Panc1 (cell line): ENCODE measurements around the gene OSBPL1A.

Source experiments
- SIN3A ChIP-seq: IDR thresholded peaks from 2 replicates; pipeline ENCODE4 v1.6.1; 2012; ENCODE audit warnings: low read depth, mild to moderate bottlenecking, low read length, moderate library complexity, borderline replicate concordance; ENCODE audit not compliant: insufficient read depth
- TF ChIP-seq, protein P1 (sequence below), 2 experiments: IDR thresholded peaks; 2 replicates each; pipeline ENCODE4 v1.6.1; 2011 to 2012; ENCODE audit warnings: low read depth in 2 of 2, control low read depth in 1 of 2, low read length in 1 of 2, mild to moderate bottlenecking in 1 of 2, moderate library complexity in 1 of 2; ENCODE audit not compliant: insufficient read depth in 1 of 2
- TF ChIP-seq, protein P2 (sequence below): fragments of 450-650 bp; IDR thresholded peaks from 2 replicates; pipeline ENCODE4 v1.5.1; 2017; ENCODE audit warnings: mild to moderate bottlenecking

DNA sequence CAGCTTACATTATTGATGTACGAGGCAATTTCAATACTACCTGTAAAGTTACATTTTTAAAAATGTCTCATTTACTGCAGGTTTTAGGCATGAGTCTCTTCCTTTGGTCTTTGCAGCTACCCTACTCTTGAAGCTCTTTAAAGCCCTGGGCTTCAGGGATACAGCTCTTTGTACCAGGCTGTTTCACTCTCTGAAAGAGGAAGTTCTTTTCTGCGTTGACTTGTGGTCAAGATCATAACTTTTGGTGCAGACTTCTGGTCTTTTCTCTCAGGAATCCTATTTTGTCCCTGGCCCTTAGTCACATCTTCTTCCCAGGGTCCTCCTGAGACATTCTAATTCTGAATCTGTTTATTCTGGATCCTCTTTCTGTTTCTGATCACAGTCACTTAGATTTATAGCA is 46.2 kb upstream of the OSBPL1A start:
- TF ChIP-seq, protein P1, sequence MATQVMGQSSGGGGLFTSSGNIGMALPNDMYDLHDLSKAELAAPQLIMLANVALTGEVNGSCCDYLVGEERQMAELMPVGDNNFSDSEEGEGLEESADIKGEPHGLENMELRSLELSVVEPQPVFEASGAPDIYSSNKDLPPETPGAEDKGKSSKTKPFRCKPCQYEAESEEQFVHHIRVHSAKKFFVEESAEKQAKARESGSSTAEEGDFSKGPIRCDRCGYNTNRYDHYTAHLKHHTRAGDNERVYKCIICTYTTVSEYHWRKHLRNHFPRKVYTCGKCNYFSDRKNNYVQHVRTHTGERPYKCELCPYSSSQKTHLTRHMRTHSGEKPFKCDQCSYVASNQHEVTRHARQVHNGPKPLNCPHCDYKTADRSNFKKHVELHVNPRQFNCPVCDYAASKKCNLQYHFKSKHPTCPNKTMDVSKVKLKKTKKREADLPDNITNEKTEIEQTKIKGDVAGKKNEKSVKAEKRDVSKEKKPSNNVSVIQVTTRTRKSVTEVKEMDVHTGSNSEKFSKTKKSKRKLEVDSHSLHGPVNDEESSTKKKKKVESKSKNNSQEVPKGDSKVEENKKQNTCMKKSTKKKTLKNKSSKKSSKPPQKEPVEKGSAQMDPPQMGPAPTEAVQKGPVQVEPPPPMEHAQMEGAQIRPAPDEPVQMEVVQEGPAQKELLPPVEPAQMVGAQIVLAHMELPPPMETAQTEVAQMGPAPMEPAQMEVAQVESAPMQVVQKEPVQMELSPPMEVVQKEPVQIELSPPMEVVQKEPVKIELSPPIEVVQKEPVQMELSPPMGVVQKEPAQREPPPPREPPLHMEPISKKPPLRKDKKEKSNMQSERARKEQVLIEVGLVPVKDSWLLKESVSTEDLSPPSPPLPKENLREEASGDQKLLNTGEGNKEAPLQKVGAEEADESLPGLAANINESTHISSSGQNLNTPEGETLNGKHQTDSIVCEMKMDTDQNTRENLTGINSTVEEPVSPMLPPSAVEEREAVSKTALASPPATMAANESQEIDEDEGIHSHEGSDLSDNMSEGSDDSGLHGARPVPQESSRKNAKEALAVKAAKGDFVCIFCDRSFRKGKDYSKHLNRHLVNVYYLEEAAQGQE (IDR thresholded peaks at IDR 0.05; ENCODE audit: insufficient read depth in 1 of 2, low read depth in 2 of 2, low read length in 1 of 2), result no peak
- TF ChIP-seq, protein P2, sequence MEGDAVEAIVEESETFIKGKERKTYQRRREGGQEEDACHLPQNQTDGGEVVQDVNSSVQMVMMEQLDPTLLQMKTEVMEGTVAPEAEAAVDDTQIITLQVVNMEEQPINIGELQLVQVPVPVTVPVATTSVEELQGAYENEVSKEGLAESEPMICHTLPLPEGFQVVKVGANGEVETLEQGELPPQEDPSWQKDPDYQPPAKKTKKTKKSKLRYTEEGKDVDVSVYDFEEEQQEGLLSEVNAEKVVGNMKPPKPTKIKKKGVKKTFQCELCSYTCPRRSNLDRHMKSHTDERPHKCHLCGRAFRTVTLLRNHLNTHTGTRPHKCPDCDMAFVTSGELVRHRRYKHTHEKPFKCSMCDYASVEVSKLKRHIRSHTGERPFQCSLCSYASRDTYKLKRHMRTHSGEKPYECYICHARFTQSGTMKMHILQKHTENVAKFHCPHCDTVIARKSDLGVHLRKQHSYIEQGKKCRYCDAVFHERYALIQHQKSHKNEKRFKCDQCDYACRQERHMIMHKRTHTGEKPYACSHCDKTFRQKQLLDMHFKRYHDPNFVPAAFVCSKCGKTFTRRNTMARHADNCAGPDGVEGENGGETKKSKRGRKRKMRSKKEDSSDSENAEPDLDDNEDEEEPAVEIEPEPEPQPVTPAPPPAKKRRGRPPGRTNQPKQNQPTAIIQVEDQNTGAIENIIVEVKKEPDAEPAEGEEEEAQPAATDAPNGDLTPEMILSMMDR, result no peak
- TF ChIP-seq SIN3A, result no peak
